ENCODE results near the gene ZDHHC4. TPM values are rescaled to one million over a fixed set of nuclear protein-coding genes. Genes with fewer than 3 reads are reported as not detected.
A peak's percentile ranks its signal among the peaks of the same experiment; 100 is the strongest.

The ZDHHC4 gene
- total RNA-seq, 1 donor from 2014 or later = 36.3 TPM

- peaks cover 19% of the 10 kb centered on the region for H3K4me1 ChIP-seq
- peak overlapping the region in 1 of 2 donors; percentile 27 for H3K4me3 ChIP-seq
- peaks cover 13% of the 10 kb centered on the region for H3K27me3 ChIP-seq
- H3K9me3 ChIP-seq = no peaks in the 10 kb centered on the region
- H3K27ac ChIP-seq = no peak overlapping the region
- no peak for DNase-seq (ENCODE audit: extremely low spot score in 2 of 2)
- TF ChIP-seq POLR2A (IDR thresholded peaks at IDR 0.05) (no peak), CTCF (IDR thresholded peaks at IDR 0.05) (no peak), POLR2AphosphoS5 (IDR thresholded peaks at IDR 0.05; ENCODE audit: insufficient read depth in 1 of 2, low read depth in 1 of 2) (no peak)
- intact Hi-C loops (cut with DNase I) = no loop called here
- H3K36me3 ChIP-seq = no peaks in the 10 kb centered on the region
These were observed 45.6 kb upstream of the ZDHHC4 start for GRCh38 chr7:6531492-6532279.

DNA sequence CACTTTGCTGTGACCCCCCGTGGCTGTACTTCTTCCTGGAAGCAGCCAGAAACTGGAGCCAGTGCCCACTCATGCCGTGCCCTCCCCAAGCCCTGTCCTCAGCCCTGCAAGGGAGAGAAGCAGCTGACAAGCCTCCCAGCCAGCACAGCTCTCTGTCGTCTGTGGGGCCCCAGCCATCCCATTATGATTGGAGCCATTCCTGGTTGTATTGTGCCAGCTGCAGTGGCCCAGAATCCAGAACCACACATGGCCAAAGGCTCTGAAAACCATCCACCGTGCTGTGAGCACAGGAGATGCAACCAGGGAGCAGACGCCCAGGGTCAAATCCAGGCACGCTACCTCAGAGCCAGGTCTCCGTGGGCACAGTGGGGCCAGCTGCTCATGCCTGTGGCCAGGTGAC, 44.7 kb upstream of the ZDHHC4 start:
- peaks cover 13% of the 10 kb centered on the region for H3K4me1 ChIP-seq
- TF ChIP-seq CTCF (IDR thresholded peaks at IDR 0.05) (no peak), POLR2AphosphoS5 (IDR thresholded peaks at IDR 0.05; ENCODE audit: insufficient read depth in 1 of 2, low read depth in 1 of 2) (no peak)
- intact Hi-C loops (cut with DNase I) = no loop called here

DNA sequence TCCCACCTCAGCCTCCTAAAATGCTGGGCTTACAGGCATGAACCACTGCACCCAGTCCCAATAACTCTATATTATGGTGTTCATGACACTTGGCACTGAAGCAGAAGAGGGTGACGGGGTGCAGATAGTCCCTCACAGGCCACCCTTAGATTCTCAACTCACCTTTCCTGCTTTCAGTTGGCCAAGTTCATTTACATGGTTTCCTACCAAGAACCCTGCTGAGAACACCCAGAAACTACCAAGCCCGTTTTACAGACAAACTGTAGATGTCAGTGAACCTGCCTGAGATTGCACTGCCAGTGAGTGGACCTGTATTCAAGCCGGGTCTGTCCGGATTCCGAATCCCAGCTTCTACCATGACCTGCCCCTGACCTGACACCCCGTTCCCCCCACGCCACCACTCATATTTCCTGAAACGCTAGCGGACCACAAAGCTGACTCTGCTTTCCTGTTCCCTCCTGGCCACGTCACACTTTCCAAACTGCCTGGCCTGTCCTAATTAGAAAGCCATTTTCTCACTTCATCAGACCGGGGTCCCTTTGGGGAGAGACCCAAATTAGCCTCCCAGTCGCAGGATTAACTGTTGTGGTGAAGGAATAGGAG, 43.3 kb upstream of the ZDHHC4 start:
- Histone ChIP-seq H3K36me3 (no peaks in the 10 kb centered on the region), H3K27me3 (peaks cover 7% of the 10 kb centered on the region), H3K27ac (no peak overlapping the region), H3K4me1 (peaks cover 13% of the 10 kb centered on the region), H3K4me3 (no peak overlapping the region), H3K9me3 (no peaks in the 10 kb centered on the region)
- DNase-seq (ENCODE audit: extremely low spot score in 2 of 2) = no peak
- intact Hi-C loops (cut with DNase I) = no loop called here
- TF ChIP-seq CTCF (IDR thresholded peaks at IDR 0.05) = no peak
- TF ChIP-seq POLR2A (IDR thresholded peaks at IDR 0.05) = no peak
- no peak for TF ChIP-seq POLR2AphosphoS5 (IDR thresholded peaks at IDR 0.05; ENCODE audit: insufficient read depth in 1 of 2, low read depth in 1 of 2)

More for the DNA sequence above, 44.7 kb upstream of the ZDHHC4 start:
- Histone ChIP-seq H3K27ac (no peak overlapping the region), H3K36me3 (no peaks in the 10 kb centered on the region), H3K4me3 (no peak overlapping the region), H3K27me3 (peaks cover 7% of the 10 kb centered on the region), H3K9me3 (no peaks in the 10 kb centered on the region)
- no peak for DNase-seq (ENCODE audit: extremely low spot score in 2 of 2)

DNA sequence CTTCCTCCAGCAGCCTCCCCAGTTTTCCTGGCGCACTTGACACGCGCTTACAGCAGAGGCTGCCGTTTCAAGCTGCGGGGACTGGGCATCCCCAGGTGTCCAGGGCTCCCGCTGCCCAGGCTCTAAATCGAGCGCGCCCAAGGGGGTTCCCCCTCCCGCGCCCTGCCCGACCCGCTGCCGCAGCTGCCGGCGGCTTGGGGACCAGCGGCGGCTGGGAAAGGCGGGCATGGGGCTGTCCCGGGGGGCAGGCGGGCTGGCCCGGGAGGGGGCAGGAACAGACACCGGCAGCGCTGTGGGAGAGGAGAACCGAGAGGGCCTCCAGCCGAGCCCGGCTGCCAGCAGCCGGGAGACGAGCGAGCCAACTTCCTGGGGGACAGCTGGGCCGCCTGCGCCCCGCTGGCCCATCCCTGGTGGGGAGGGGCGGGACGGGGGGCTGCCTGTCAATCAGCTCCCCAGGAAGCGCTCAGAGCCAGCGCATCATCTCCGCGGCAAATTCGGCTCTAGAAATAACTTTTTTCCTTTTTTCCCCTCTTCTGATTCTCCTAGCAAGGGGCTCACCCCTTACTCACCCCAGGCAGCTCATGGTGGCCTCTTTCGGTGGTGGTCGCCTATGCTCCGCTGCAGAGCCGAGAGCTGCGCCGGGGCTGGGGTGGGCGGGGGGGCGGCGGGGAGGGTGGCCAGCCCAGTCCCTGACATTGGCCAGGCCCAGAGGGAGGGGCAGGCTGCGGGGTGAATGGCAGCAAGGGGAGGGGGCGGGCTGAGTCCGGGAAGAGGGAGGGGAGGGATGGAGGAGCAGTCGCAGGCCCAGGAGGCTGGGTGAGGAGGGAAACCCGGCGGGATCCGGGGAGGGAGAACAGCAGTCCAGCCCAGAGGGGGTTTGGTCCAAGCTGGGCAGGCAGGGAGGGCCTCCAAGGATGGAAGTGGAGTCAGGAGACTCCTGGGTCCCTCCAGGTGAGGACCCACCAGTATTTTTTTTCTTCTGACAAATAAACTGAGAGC, 40.7 kb upstream of the ZDHHC4 start:
- TF ChIP-seq CTCF (IDR thresholded peaks at IDR 0.05) (no peak), POLR2AphosphoS5 (IDR thresholded peaks at IDR 0.05; ENCODE audit: insufficient read depth in 1 of 2, low read depth in 1 of 2) (no peak), POLR2A (IDR thresholded peaks at IDR 0.05) (no peak)
- Histone ChIP-seq H3K4me1 (peaks cover 7% of the 10 kb centered on the region), H3K9me3 (no peaks in the 10 kb centered on the region), H3K4me3 (peak overlapping the region; percentile 3 to 27), H3K27ac (no peak overlapping the region), H3K27me3 (no peaks in the 10 kb centered on the region), H3K36me3 (no peaks in the 10 kb centered on the region)
- intact Hi-C loops (cut with DNase I) = no loop called here
- DNase-seq (ENCODE audit: extremely low spot score in 2 of 2) = no peak
